Calu3 (cell line): Measurements from ENCODE around the gene PPP2R2B. TPM values are rescaled to one million over a fixed set of nuclear protein-coding genes. Genes with fewer than 3 reads are reported as not detected.

Experiments used
- BruUV-seq: library from RNA; stranded (reverse); fragments of 400-500 nt; replicated peaks from 2 replicates; lab custom pipeline; 2021; lab: Mats Ljungman, UMichigan
- CTCF ChIA-PET: fragments of 300-600 bp; sonication (Branson Sonifier 250); formaldehyde crosslinking; loops from one replicate; lab custom pipeline; 2022; ENCODE audit warnings: antibody characterized with exemption; lab: Charles Lee
- DNase-seq: peaks from one replicate; pipeline ENCODE4 v3.0.0; 2022
- H3K27ac Mint-ChIP-seq: one replicate; pipeline ENCODE4 v1.8.0; 2022; ENCODE audit warnings: mixed read lengths; ENCODE audit not compliant: unreplicated experiment
- H3K27me3 Mint-ChIP-seq: one replicate; pipeline ENCODE4 v1.8.0; 2022; ENCODE audit warnings: mixed read lengths; ENCODE audit not compliant: unreplicated experiment
- H3K36me3 Mint-ChIP-seq: one replicate; pipeline ENCODE4 v1.8.0; 2022; ENCODE audit warnings: mild to moderate bottlenecking, moderate library complexity, mixed read lengths; ENCODE audit not compliant: insufficient read depth, unreplicated experiment
- H3K4me1 Mint-ChIP-seq: one replicate; pipeline ENCODE4 v1.8.0; 2022; ENCODE audit warnings: mild to moderate bottlenecking, low read depth, mixed read lengths; ENCODE audit not compliant: unreplicated experiment
- H3K4me3 Mint-ChIP-seq: one replicate; pipeline ENCODE4 v1.8.0; 2022; ENCODE audit warnings: mild to moderate bottlenecking, low read depth, moderate library complexity, mixed read lengths; ENCODE audit not compliant: unreplicated experiment
- H3K9me3 Mint-ChIP-seq: one replicate; pipeline ENCODE4 v1.8.0; 2022; ENCODE audit warnings: low read depth, mixed read lengths; ENCODE audit not compliant: unreplicated experiment
- CTCF ChIP-seq: fragments of 200-600 bp; IDR thresholded peaks from one replicate; pipeline ENCODE4 v1.8.0; 2022; ENCODE audit warnings: antibody characterized with exemption; ENCODE audit not compliant: unreplicated experiment
- intact Hi-C: fragments of 100-400 bp; cut with micrococcal nuclease; formaldehyde crosslinking; loops from one replicate; pipeline ENCODE4 v1.10.0; 2022; ENCODE audit not compliant: unreplicated experiment
- total RNA-seq: library from RNA; stranded (reverse); gene quantifications from 2 replicates; pipeline ENCODE4 v1.2.3, GENCODE V29; 2022

The PPP2R2B gene
- total RNA-seq, 1 experiment from 2014 or later: not detected

- H3K27ac Mint-ChIP-seq: no peak overlapping the region
- intact Hi-C loops: loop anchor here (10.0 kb wide), 1 partner anchor 815 kb away; no protein-coding TSS in a partner anchor
- no TSS peak for BruUV-seq
- H3K9me3 Mint-ChIP-seq: no peaks in the 10 kb centered on the region
- no peaks in the 10 kb centered on the region for H3K36me3 Mint-ChIP-seq
- CTCF ChIA-PET: interaction anchor here (0.6 kb wide), 1 partner anchor 661 kb away, joined by 3 read pairs; no protein-coding TSS in a partner anchor
- H3K4me1 Mint-ChIP-seq: no peaks in the 10 kb centered on the region
- no peak for TF ChIP-seq CTCF
- no peak overlapping the region for H3K4me3 Mint-ChIP-seq
- H3K27me3 Mint-ChIP-seq: no peaks in the 10 kb centered on the region
- DNase-seq: no peak
Measured at GRCh38 chr5:146549615-146550014, 328.9 kb downstream of the PPP2R2B start.

DNA sequence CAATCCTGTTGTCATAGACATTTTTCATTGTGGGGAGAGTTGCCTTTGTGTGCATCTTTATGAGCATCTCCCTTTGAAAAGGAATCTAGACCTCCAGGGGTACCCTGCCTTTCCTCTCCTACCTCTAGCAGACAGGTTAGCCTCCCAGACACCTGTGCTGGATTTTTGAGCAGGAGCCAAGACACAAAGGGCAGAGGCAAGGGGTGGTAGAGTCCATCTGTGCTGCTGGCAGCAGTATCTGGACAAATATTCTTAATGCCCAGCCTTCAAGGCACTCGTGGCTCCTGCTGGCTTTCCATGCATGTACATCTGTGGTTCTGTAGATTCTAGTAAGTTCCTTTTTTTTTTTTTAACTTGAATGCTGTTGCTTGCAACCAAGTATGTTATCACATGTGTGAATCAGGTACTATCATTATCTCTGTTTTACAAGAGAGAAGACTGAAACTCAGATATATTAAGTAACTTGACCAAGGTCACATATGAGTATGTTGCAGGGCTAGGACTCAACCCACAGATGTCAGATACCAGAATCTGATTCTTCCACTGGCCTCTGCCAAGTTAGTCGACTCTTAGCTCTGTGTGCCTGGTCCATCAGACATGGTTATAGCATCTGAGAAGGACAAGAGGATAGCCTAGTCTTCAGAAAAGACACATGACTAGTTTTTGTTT is 329.6 kb downstream of the PPP2R2B start:
- no peaks in the 10 kb centered on the region for H3K36me3 Mint-ChIP-seq
- no peaks in the 10 kb centered on the region for H3K4me1 Mint-ChIP-seq
- DNase-seq: no peak
- H3K27me3 Mint-ChIP-seq: no peaks in the 10 kb centered on the region
- no peak overlapping the region for H3K27ac Mint-ChIP-seq
- TF ChIP-seq CTCF: no peak
- no TSS peak for BruUV-seq
- CTCF ChIA-PET: no interaction called here
- no peak overlapping the region for H3K4me3 Mint-ChIP-seq
- intact Hi-C loops: loop anchor here (10.0 kb wide), 1 partner anchor 816 kb away; no protein-coding TSS in a partner anchor
- H3K9me3 Mint-ChIP-seq: no peaks in the 10 kb centered on the region

DNA sequence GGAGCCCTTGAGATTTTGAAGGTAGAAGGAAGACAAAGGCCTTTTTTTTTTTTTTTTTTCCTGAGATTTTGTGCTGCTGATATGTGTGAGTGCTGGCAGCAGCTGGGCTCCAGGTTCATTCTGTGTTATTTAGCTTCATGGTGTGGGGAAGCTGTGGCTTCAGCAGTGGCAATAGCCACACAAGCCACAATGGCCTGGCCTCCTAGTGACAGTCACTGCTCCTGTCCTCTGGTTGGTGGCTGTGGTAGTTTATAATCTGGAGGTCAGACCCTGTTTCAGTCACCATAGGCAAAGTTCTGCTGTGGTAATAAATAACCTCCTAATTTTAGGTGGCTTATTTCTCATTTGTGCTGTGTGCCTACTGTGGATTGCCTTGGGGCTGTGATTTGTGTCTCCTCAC is 334.3 kb downstream of the PPP2R2B start:
- intact Hi-C loops: loop anchor here (5.0 to 10.0 kb wide), 3 partner anchors 98 to 821 kb away; no protein-coding TSS in a partner anchor
- no peak for TF ChIP-seq CTCF
- Mint-ChIP-seq H3K36me3 (no peaks in the 10 kb centered on the region), H3K4me1 (peaks cover 20% of the 10 kb centered on the region), H3K4me3 (no peak overlapping the region), H3K27ac (no peak overlapping the region), H3K9me3 (no peaks in the 10 kb centered on the region), H3K27me3 (no peaks in the 10 kb centered on the region)
- BruUV-seq: no TSS peak
- CTCF ChIA-PET: no interaction called here
- DNase-seq: no peak

DNA sequence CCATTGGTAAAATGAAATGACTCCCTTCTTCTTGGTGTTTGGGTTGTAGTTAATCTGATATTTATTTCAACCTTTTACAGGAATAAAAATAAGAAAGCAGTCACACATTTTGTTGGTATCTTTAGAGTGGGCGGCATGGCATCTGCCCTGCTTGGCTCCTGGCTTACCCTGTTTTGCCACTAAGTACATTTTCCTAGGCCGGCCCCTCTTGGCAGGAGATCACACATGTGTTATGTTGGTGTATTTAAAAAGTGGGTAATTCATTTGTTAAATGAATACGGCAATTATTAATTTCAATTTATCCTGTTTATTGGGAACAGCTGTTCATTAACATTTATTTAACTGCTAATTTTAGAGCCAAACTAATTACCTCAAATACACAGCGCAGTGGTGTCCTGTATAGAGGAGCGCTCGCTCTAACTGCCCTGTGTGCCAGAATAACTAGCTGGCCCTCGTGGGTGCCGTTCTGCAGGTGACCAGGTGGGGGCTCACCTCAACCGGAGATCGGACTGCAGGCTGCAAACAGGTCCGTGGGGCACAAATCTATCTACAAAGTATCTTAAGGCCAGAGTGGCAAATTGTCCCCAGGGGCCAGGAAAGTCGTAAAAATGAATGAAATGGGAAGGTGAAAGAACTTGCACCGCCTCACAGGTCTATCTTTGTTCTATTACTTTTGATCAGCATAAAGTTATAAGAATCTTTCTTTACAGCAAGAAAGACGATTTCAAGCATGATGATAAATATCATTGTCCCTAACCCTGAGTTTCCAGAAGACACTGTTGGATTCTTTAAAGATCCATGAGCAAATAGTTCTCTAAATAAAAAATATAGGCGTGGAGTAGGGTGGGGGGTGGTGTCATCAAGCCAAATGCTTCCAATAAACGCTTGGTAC is 336.4 kb downstream of the PPP2R2B start:
- no TSS peak for BruUV-seq
- Mint-ChIP-seq H3K4me1 (peaks cover 20% of the 10 kb centered on the region), H3K9me3 (no peaks in the 10 kb centered on the region), H3K4me3 (no peak overlapping the region), H3K27me3 (no peaks in the 10 kb centered on the region), H3K27ac (no peak overlapping the region), H3K36me3 (no peaks in the 10 kb centered on the region)
- DNase-seq: peak; percentile 94
- TF ChIP-seq CTCF: peak; percentile 97
- CTCF ChIA-PET: interaction anchor here (0.6 to 3.3 kb wide), 14 partner anchors 9 to 848 kb away, joined by 3 to 36 read pairs (median 5); no protein-coding TSS in a partner anchor
- intact Hi-C loops: loop anchor here (1.0 to 10.0 kb wide), 5 partner anchors 80 to 823 kb away; no protein-coding TSS in a partner anchor
